ENCODE data around the gene CSF3R. TPM values are rescaled to one million over a fixed set of nuclear protein-coding genes. Genes with fewer than 3 reads are reported as not detected.
A peak's percentile ranks its signal among the peaks of the same experiment; 100 is the strongest.

The CSF3R gene
- total RNA-seq, 1 experiment from 2014 or later = not detected

- TF ChIP-seq EZH2 (IDR thresholded peaks at IDR 0.05; ENCODE audit: borderline replicate concordance, low read depth, low read length, poor library complexity, severe bottlenecking) (no peak), CTCF (conservative IDR thresholded peaks at IDR 0.05; ENCODE audit: low read depth, low read length) (no peak)
- CTCF ChIA-PET = interaction anchor here (0.6 kb wide), 1 partner anchor 14 kb away, joined by 3 read pairs; the partner anchor contains the start of gene OSCP1
Measured at GRCh38 chr1:36463803-36464604, 18.7 kb downstream of the CSF3R start, which contains the start of gene MRPS15. Gene MRPS15, minus strand, starts transcription at chr1:36464384. Its CDS starts 109 bp downstream, at chr1:36464275.

GRCh38 chr1:36463463-36463802, 19.3 kb downstream of the CSF3R start:
- Histone ChIP-seq H3K9me3 (ENCODE audit: low read depth, low read length, poor library complexity, severe bottlenecking) (no peaks in the 10 kb centered on the region), H3K4me3 (ENCODE audit: low read depth, low read length, poor library complexity, severe bottlenecking) (peak overlapping the region; percentile 76), H3K4me1 (ENCODE audit: insufficient read depth, low read length, poor library complexity, severe bottlenecking) (peaks cover 6% of the 10 kb centered on the region), H3K36me3 (ENCODE audit: insufficient read depth, low read length, poor library complexity, severe bottlenecking) (peaks cover 14% of the 10 kb centered on the region), H3K27me3 (replicated peaks; ENCODE audit: insufficient read depth, low read depth, low read length, poor library complexity) (no peaks in the 10 kb centered on the region), H3K27ac (ENCODE audit: low read depth, low read length, poor library complexity, severe bottlenecking) (peak overlapping the region; percentile 85)
- BruUV-seq (replicated peaks) = no TSS peak
- intact Hi-C loops (cut with micrococcal nuclease; ENCODE audit: unreplicated experiment) = no loop called here
- ChIA-PET CTCF (no interaction called here), POLR2A (ENCODE audit: low non-redundant PET) (no interaction called here)
- no peak for DNase-seq (ENCODE audit: low spot score)
- TF ChIP-seq EZH2 (IDR thresholded peaks at IDR 0.05; ENCODE audit: borderline replicate concordance, low read depth, low read length, poor library complexity, severe bottlenecking) = no peak
- TF ChIP-seq CTCF (conservative IDR thresholded peaks at IDR 0.05; ENCODE audit: low read depth, low read length) = no peak

More at GRCh38 chr1:36463803-36464604, 18.7 kb downstream of the CSF3R start, which contains the start of gene MRPS15:
- peak within 1 kb of the TSS; percentile 85 for H3K27ac ChIP-seq (ENCODE audit: low read depth, low read length, poor library complexity, severe bottlenecking)
- intact Hi-C loops (cut with micrococcal nuclease; ENCODE audit: unreplicated experiment) = no loop called here
- H3K27me3 ChIP-seq (replicated peaks; ENCODE audit: insufficient read depth, low read depth, low read length, poor library complexity) = no peaks in the 10 kb centered on the region
- POLR2A ChIA-PET (ENCODE audit: low non-redundant PET) = interaction anchor here (0.5 to 1.0 kb wide), 4 partner anchors 13 to 1022 kb away, joined by 3 to 4 read pairs (median 4); partner anchors contain the start of genes OSCP1 and TEKT2
- H3K36me3 ChIP-seq (ENCODE audit: insufficient read depth, low read length, poor library complexity, severe bottlenecking) = peaks cover 14% of the 10 kb centered on the region
- peak within 1 kb of the TSS; percentile 76 for H3K4me3 ChIP-seq (ENCODE audit: low read depth, low read length, poor library complexity, severe bottlenecking)
- no TSS peak for BruUV-seq (replicated peaks)
- DNase-seq (ENCODE audit: low spot score) = peak; percentile 97
- peaks cover 6% of the 10 kb centered on the region for H3K4me1 ChIP-seq (ENCODE audit: insufficient read depth, low read length, poor library complexity, severe bottlenecking)
- H3K9me3 ChIP-seq (ENCODE audit: low read depth, low read length, poor library complexity, severe bottlenecking) = no peaks in the 10 kb centered on the region

GRCh38 chr1:36458910-36459309, 23.8 kb downstream of the CSF3R start:
- H3K36me3 ChIP-seq (ENCODE audit: insufficient read depth, low read length, poor library complexity, severe bottlenecking) = peaks cover 46% of the 10 kb centered on the region
- ChIA-PET CTCF (no interaction called here), POLR2A (ENCODE audit: low non-redundant PET) (no interaction called here)
- intact Hi-C loops (cut with micrococcal nuclease; ENCODE audit: unreplicated experiment) = no loop called here
- no peaks in the 10 kb centered on the region for H3K27me3 ChIP-seq (replicated peaks; ENCODE audit: insufficient read depth, low read depth, low read length, poor library complexity)
- DNase-seq (ENCODE audit: low spot score) = no peak
- H3K9me3 ChIP-seq (ENCODE audit: low read depth, low read length, poor library complexity, severe bottlenecking) = no peaks in the 10 kb centered on the region
- TF ChIP-seq CTCF (conservative IDR thresholded peaks at IDR 0.05; ENCODE audit: low read depth, low read length) = no peak
- no peak for TF ChIP-seq EZH2 (IDR thresholded peaks at IDR 0.05; ENCODE audit: borderline replicate concordance, low read depth, low read length, poor library complexity, severe bottlenecking)
- no peak overlapping the region for H3K27ac ChIP-seq (ENCODE audit: low read depth, low read length, poor library complexity, severe bottlenecking)
- BruUV-seq (replicated peaks) = no TSS peak
- H3K4me1 ChIP-seq (ENCODE audit: insufficient read depth, low read length, poor library complexity, severe bottlenecking) = no peaks in the 10 kb centered on the region
- H3K4me3 ChIP-seq (ENCODE audit: low read depth, low read length, poor library complexity, severe bottlenecking) = no peak overlapping the region

Measured in A673 (cell line).